ENCODE data around the gene PDE8A.

GRCh38 chr15:84951736-84952135 lies 29.9 kb upstream of the PDE8A start:
- TF ChIP-seq, protein P1, sequence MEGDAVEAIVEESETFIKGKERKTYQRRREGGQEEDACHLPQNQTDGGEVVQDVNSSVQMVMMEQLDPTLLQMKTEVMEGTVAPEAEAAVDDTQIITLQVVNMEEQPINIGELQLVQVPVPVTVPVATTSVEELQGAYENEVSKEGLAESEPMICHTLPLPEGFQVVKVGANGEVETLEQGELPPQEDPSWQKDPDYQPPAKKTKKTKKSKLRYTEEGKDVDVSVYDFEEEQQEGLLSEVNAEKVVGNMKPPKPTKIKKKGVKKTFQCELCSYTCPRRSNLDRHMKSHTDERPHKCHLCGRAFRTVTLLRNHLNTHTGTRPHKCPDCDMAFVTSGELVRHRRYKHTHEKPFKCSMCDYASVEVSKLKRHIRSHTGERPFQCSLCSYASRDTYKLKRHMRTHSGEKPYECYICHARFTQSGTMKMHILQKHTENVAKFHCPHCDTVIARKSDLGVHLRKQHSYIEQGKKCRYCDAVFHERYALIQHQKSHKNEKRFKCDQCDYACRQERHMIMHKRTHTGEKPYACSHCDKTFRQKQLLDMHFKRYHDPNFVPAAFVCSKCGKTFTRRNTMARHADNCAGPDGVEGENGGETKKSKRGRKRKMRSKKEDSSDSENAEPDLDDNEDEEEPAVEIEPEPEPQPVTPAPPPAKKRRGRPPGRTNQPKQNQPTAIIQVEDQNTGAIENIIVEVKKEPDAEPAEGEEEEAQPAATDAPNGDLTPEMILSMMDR (IDR thresholded peaks at IDR 0.05) = no peak
- no peak for TF ChIP-seq POLR2A (IDR thresholded peaks at IDR 0.05)
